ENCODE measurements around the gene HLA-DRB5.

DNA sequence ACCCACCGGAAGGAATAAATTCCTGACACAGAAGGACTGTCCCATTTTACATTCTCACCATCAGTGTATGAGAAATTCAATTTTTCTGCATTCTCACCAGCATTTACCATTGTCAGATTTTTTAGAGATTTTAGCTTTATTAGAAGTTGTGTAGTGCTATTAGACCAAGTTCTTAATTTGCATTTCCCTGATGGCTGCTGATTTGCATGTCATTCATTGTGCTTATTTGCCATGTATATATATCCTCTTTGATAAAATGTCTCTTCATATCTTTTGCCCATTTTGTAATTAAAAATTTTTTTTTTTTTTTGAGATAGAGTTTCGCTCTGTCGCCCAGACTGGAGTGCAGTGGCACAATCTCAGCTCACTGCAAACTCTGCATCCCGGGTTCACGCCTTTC is 9.8 kb upstream of the HLA-DRB5 start:
- TF ChIP-seq EZH2 (IDR thresholded peaks at IDR 0.05; ENCODE audit: borderline replicate concordance, low read length), result no peak
- TF ChIP-seq, protein P1, sequence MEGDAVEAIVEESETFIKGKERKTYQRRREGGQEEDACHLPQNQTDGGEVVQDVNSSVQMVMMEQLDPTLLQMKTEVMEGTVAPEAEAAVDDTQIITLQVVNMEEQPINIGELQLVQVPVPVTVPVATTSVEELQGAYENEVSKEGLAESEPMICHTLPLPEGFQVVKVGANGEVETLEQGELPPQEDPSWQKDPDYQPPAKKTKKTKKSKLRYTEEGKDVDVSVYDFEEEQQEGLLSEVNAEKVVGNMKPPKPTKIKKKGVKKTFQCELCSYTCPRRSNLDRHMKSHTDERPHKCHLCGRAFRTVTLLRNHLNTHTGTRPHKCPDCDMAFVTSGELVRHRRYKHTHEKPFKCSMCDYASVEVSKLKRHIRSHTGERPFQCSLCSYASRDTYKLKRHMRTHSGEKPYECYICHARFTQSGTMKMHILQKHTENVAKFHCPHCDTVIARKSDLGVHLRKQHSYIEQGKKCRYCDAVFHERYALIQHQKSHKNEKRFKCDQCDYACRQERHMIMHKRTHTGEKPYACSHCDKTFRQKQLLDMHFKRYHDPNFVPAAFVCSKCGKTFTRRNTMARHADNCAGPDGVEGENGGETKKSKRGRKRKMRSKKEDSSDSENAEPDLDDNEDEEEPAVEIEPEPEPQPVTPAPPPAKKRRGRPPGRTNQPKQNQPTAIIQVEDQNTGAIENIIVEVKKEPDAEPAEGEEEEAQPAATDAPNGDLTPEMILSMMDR (IDR thresholded peaks at IDR 0.05; ENCODE audit: low read length), result no peak
